GM12878 (cell line): ENCODE data around the gene CEACAM1. TPM values are rescaled to one million over a fixed set of nuclear protein-coding genes. Genes with fewer than 3 reads are reported as not detected.

Source experiments
- CTCF ChIP-seq, 3 experiments: IDR thresholded peaks in 2 of 3; conservative IDR thresholded peaks in 1 of 3; 2 replicates each; pipeline ENCODE4 v1.5.1; 2011; ENCODE audit warnings: low read depth in 3 of 3, low read length in 3 of 3, mild to moderate bottlenecking in 3 of 3, control low read depth in 2 of 3, moderate library complexity in 2 of 3, inconsistent platforms in 1 of 3, mixed read lengths in 1 of 3; ENCODE audit not compliant: control insufficient read depth in 2 of 3, insufficient read depth in 1 of 3; ENCODE audit errors: extremely low read depth in 1 of 3
- ETV6 ChIP-seq, 2 experiments: fragments of 450-650 bp in 1 of 2; IDR thresholded peaks in 1 of 2; conservative IDR thresholded peaks in 1 of 2; 2 replicates each; pipeline ENCODE4 v1.6.1; 2014; ENCODE audit warnings: antibody characterized with exemption in 1 of 2, borderline replicate concordance in 1 of 2, low read depth in 1 of 2, mild to moderate bottlenecking in 1 of 2, moderate library complexity in 1 of 2
- HDGF ChIP-seq: fragments of 450-650 bp; IDR thresholded peaks from 2 replicates; pipeline ENCODE4 v1.6.1; 2016; ENCODE audit warnings: antibody characterized with exemption
- IKZF1 ChIP-seq: fragments of 450-650 bp; conservative IDR thresholded peaks from 2 replicates; pipeline ENCODE4 v1.6.1; 2017; ENCODE audit warnings: antibody characterized with exemption, mild to moderate bottlenecking
- NBN ChIP-seq: fragments of 450-650 bp; IDR thresholded peaks from 2 replicates; pipeline ENCODE4 v1.6.1; 2016
- NFXL1 ChIP-seq: fragments of 450-650 bp; IDR thresholded peaks from 2 replicates; pipeline ENCODE4 v1.6.1; 2017; ENCODE audit warnings: antibody characterized with exemption, mild to moderate bottlenecking, borderline replicate concordance
- PAX8 ChIP-seq: fragments of 450-650 bp; IDR thresholded peaks from 2 replicates; pipeline ENCODE4 v1.6.1; 2017; ENCODE audit warnings: mild to moderate bottlenecking, moderate library complexity
- SMC3 ChIP-seq: IDR thresholded peaks from 2 replicates; pipeline ENCODE4 v1.6.1; 2011; ENCODE audit warnings: low read length, improper control_type of control experiment, borderline replicate concordance
- WRNIP1 ChIP-seq: IDR thresholded peaks from 2 replicates; pipeline ENCODE4 v1.6.1; 2011; ENCODE audit warnings: low read depth, low read length, improper control_type of control experiment, borderline replicate concordance
- YBX1 ChIP-seq: fragments of 450-650 bp; IDR thresholded peaks from 2 replicates; pipeline ENCODE4 v1.6.1; 2016; ENCODE audit warnings: antibody characterized with exemption
- ZBED1 ChIP-seq: IDR thresholded peaks from 2 replicates; pipeline ENCODE4 v1.6.1; 2016; ENCODE audit warnings: borderline replicate concordance
- ZNF384 ChIP-seq: IDR thresholded peaks from 2 replicates; pipeline ENCODE4 v1.6.1; 2012; ENCODE audit warnings: low read depth, mild to moderate bottlenecking, low read length, improper control_type of control experiment, borderline replicate concordance
- polyA plus RNA-seq, 11 experiments: library from polyadenylated mRNA; depleted of rRNA in 4 of 11; unstranded in 6 of 11; stranded (reverse) in 5 of 11; fragments of >200 nt; fragmentation: Nextera tagmentation in 4 of 11; fragmentation: Illumina TruSeq in 1 of 11; extraction: Ambion mirVana in 4 of 11; extraction: Trizol in 1 of 11; gene quantifications; 1 replicate in 1 of 11; 2 replicates in 10 of 11; pipeline versions ENCODE4 v1.2.1 to v1.2.3, GENCODE V29; 2011 to 2016; ENCODE audit warnings: inconsistent platforms in 2 of 11, missing spikeins in 2 of 11, low read depth in 1 of 11
- total RNA-seq, 4 experiments: library from RNA; depleted of rRNA in 3 of 4; stranded (reverse); fragments of >200 nt in 3 of 4; fragmentation: Illumina TruSeq in 1 of 4; extraction: Trizol in 1 of 4; gene quantifications; 2 replicates each; pipeline versions ENCODE4 v1.2.1 to v1.2.3, GENCODE V29; 2013 to 2021
- TF ChIP-seq, protein P1 (sequence below): IDR thresholded peaks from 2 replicates; pipeline ENCODE4 v1.6.1; 2012; ENCODE audit warnings: low read depth, low read length, improper control_type of control experiment
- TF ChIP-seq, protein P2 (sequence below): fragments of 450-650 bp; formaldehyde crosslinking; IDR thresholded peaks from 2 replicates; pipeline ENCODE4 v1.5.0; 2022; ENCODE audit warnings: mild to moderate bottlenecking, missing genetic modification characterization
- TF ChIP-seq, protein P3 (sequence below): IDR thresholded peaks from 2 replicates; pipeline ENCODE4 v1.6.1; 2011; ENCODE audit warnings: low read depth, low read length, improper control_type of control experiment, borderline replicate concordance

Gene CEACAM1
- total and polyA plus RNA-seq, 10 of the 15 experiments (the other 5 are each of a cell fraction or from before 2014, with no cell fraction given) = 3.9 to 24.0 (median 6.5) TPM

DNA sequence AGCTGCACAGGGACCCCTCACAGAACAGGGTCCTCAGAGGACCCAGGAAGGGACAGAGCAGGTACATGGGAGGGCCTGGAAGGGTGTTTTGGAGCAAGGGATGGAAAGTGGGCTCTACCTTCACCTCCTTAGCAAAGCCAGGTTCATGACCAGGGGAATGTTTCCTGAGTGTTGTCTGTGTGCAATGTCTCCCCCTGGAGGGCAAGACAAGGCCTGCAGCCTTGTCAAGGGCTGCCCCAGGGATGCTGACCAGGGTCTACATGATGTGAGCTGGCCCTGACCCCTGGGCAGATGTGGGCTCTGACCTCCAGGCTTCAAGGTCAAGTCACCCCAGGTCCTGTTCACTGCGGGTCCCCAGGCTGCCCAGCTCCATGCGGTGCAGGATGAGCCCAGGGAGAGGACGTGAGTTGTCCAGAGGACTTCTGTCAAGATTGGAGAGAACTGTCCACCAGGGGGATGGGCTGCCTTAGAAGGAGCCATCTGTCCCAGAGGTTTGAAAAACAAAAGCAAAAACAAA is 1.0 kb upstream of the CEACAM1 start (continued):
- TF ChIP-seq, protein P1, sequence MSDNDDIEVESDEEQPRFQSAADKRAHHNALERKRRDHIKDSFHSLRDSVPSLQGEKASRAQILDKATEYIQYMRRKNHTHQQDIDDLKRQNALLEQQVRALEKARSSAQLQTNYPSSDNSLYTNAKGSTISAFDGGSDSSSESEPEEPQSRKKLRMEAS = no peak
- TF ChIP-seq IKZF1 = peak; percentile 60
- no peak for TF ChIP-seq NFXL1
- TF ChIP-seq SMC3 = peak; percentile 100
- TF ChIP-seq NBN = peak; percentile 47; the same call in 1 of the 2 replicates
- TF ChIP-seq, protein P2, sequence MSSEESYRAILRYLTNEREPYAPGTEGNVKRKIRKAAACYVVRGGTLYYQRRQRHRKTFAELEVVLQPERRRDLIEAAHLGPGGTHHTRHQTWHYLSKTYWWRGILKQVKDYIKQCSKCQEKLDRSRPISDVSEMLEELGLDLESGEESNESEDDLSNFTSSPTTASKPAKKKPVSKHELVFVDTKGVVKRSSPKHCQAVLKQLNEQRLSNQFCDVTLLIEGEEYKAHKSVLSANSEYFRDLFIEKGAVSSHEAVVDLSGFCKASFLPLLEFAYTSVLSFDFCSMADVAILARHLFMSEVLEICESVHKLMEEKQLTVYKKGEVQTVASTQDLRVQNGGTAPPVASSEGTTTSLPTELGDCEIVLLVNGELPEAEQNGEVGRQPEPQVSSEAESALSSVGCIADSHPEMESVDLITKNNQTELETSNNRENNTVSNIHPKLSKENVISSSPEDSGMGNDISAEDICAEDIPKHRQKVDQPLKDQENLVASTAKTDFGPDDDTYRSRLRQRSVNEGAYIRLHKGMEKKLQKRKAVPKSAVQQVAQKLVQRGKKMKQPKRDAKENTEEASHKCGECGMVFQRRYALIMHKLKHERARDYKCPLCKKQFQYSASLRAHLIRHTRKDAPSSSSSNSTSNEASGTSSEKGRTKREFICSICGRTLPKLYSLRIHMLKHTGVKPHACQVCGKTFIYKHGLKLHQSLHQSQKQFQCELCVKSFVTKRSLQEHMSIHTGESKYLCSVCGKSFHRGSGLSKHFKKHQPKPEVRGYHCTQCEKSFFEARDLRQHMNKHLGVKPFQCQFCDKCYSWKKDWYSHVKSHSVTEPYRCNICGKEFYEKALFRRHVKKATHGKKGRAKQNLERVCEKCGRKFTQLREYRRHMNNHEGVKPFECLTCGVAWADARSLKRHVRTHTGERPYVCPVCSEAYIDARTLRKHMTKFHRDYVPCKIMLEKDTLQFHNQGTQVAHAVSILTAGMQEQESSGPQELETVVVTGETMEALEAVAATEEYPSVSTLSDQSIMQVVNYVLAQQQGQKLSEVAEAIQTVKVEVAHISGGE (CRISPR knock-in tag) = no peak
- TF ChIP-seq, protein P3, sequence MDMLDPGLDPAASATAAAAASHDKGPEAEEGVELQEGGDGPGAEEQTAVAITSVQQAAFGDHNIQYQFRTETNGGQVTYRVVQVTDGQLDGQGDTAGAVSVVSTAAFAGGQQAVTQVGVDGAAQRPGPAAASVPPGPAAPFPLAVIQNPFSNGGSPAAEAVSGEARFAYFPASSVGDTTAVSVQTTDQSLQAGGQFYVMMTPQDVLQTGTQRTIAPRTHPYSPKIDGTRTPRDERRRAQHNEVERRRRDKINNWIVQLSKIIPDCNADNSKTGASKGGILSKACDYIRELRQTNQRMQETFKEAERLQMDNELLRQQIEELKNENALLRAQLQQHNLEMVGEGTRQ = no peak
- TF ChIP-seq YBX1 = no peak
- TF ChIP-seq ETV6 (conservative IDR thresholded peaks at IDR 0.05 in 1 of 2, IDR thresholded peaks at IDR 0.05 in 1 of 2; ENCODE audit: borderline replicate concordance in 1 of 2, low read depth in 1 of 2) = no peak
- TF ChIP-seq HDGF = 0 out of 2 replicates have a peak, but pooled peaks have one; percentile 36
- no peak for TF ChIP-seq ZNF384
- TF ChIP-seq CTCF (IDR thresholded peaks at IDR 0.05 in 2 of 3, conservative IDR thresholded peaks at IDR 0.05 in 1 of 3; ENCODE audit: control insufficient read depth in 2 of 3, extremely low read depth in 1 of 3, insufficient read depth in 1 of 3, low read depth in 3 of 3, low read length in 3 of 3) = peak; percentile 97 to 98 (median 97); a peak in 5 of 6 replicates
- TF ChIP-seq WRNIP1 = 0 out of 2 replicates have a peak, but pooled peaks have one; percentile 72
- no peak for TF ChIP-seq PAX8
- no peak for TF ChIP-seq ZBED1
